GM12875 (cell line): ENCODE results near the gene IL1RL2.

ENCODE experiments used
- H3K4me3 ChIP-seq: one replicate; pipeline ENCODE4 v1.5.1; 2011; ENCODE audit warnings: low read depth, low read length, control low read depth
- CTCF ChIP-seq: IDR thresholded peaks from 2 replicates; pipeline ENCODE4 v1.5.1; 2011; ENCODE audit warnings: low read depth, mild to moderate bottlenecking, control low read depth, inconsistent platforms, low read length, moderate library complexity, borderline replicate concordance; ENCODE audit not compliant: insufficient read depth

IL1RL2 gene

GRCh38 chr2:102158011-102158755 lies 28.6 kb upstream of the IL1RL2 start:
- no peak for TF ChIP-seq CTCF

GRCh38 chr2:102159295-102159694 lies 27.5 kb upstream of the IL1RL2 start:
- H3K4me3 ChIP-seq = no peak overlapping the region
- no peak for TF ChIP-seq CTCF

More at GRCh38 chr2:102158011-102158755, 28.6 kb upstream of the IL1RL2 start:
- no peak overlapping the region for H3K4me3 ChIP-seq

- no peak overlapping the region for H3K4me3 ChIP-seq
- no peak for TF ChIP-seq CTCF
These were observed 20.5 kb upstream of the IL1RL2 start for GRCh38 chr2:102166189-102166845.

GRCh38 chr2:102168026-102168771 lies 18.6 kb upstream of the IL1RL2 start:
- no peak overlapping the region for H3K4me3 ChIP-seq

GRCh38 chr2:102171946-102172345 lies 14.9 kb upstream of the IL1RL2 start:
- H3K4me3 ChIP-seq = no peak overlapping the region
- no peak for TF ChIP-seq CTCF

More at GRCh38 chr2:102168026-102168771, 18.6 kb upstream of the IL1RL2 start:
- no peak for TF ChIP-seq CTCF

GRCh38 chr2:102172745-102173144 lies 14.1 kb upstream of the IL1RL2 start:
- no peak overlapping the region for H3K4me3 ChIP-seq
- no peak for TF ChIP-seq CTCF
